GM18873 (cell line): ENCODE data around the gene HECW1.
"Not testable (repeated sequence)": the region's sequence is repeated elsewhere in the genome, so short reads cannot be mapped to it uniquely, and the experiment has no call there.

Experiments used
- ATAC-seq: cut with Tn5 transposase; IDR thresholded peaks from one replicate; pipeline ENCODE4 v1.9.1; 2021; ENCODE audit warnings: mild to moderate bottlenecking, moderate library complexity, moderate number of reproducible peaks; ENCODE audit not compliant: unreplicated experiment, low FRiP score

Gene HECW1

GRCh38 chr7:43199371-43200160 lies 87.1 kb downstream of the HECW1 start:
- ATAC-seq = no peak

GRCh38 chr7:43201912-43202311 lies 89.5 kb downstream of the HECW1 start:
- ATAC-seq = no peak

GRCh38 chr7:43204081-43204480 lies 91.6 kb downstream of the HECW1 start:
- ATAC-seq = no peak

GRCh38 chr7:43205171-43205795 lies 92.8 kb downstream of the HECW1 start:
- no peak for ATAC-seq

GRCh38 chr7:43208242-43208641 lies 95.8 kb downstream of the HECW1 start:
- ATAC-seq = no peak

- not testable (repeated sequence) for ATAC-seq
Measured at GRCh38 chr7:43210539-43210938, 98.1 kb downstream of the HECW1 start.

GRCh38 chr7:43211286-43211685 lies 98.8 kb downstream of the HECW1 start:
- ATAC-seq = no peak

GRCh38 chr7:43211693-43212092 lies 99.2 kb downstream of the HECW1 start:
- ATAC-seq = no peak

- no peak for ATAC-seq
Measured at GRCh38 chr7:43212921-43213320, 100.5 kb downstream of the HECW1 start.

- ATAC-seq = no peak
Measured at GRCh38 chr7:43215061-43215460, 102.6 kb downstream of the HECW1 start.

- no peak for ATAC-seq
Measured at GRCh38 chr7:43217055-43217454, 104.6 kb downstream of the HECW1 start.

GRCh38 chr7:43218901-43219300 lies 106.5 kb downstream of the HECW1 start:
- ATAC-seq = not testable (repeated sequence)

GRCh38 chr7:43220250-43220649 lies 107.8 kb downstream of the HECW1 start:
- ATAC-seq = no peak

- ATAC-seq = no peak
Measured at GRCh38 chr7:43220742-43221141, 108.3 kb downstream of the HECW1 start.

- ATAC-seq = no peak
Measured at GRCh38 chr7:43229801-43230200, 117.4 kb downstream of the HECW1 start.

GRCh38 chr7:43232366-43232765 lies 119.9 kb downstream of the HECW1 start:
- ATAC-seq = no peak

- no peak for ATAC-seq
Measured at GRCh38 chr7:43234073-43234472, 121.6 kb downstream of the HECW1 start.

GRCh38 chr7:43234968-43235367 lies 122.5 kb downstream of the HECW1 start:
- ATAC-seq = no peak

GRCh38 chr7:43240565-43240964 lies 128.1 kb downstream of the HECW1 start:
- ATAC-seq = no peak

- ATAC-seq = no peak
Measured at GRCh38 chr7:43242628-43243255, 130.3 kb downstream of the HECW1 start.

- ATAC-seq = no peak
Measured at GRCh38 chr7:43244232-43244631, 131.8 kb downstream of the HECW1 start.

GRCh38 chr7:43244784-43245183 lies 132.3 kb downstream of the HECW1 start:
- no peak for ATAC-seq
